GM23248 (cell line): ENCODE measurements around the gene STXBP6.

Experiments
- EZH2 ChIP-seq: fragments of 200-600 bp; sonication (generic); IDR thresholded peaks from 2 replicates; pipeline ENCODE4 v1.6.1; 2018; ENCODE audit warnings: antibody characterized with exemption, mild to moderate bottlenecking; ENCODE audit not compliant: insufficient read depth, poor library complexity, severe bottlenecking
- EZH2phosphoT487 ChIP-seq: fragments of 200-600 bp; sonication (generic); IDR thresholded peaks from 2 replicates; pipeline ENCODE4 v1.6.1; 2018; ENCODE audit warnings: antibody characterized with exemption, moderate library complexity, mild to moderate bottlenecking, low read depth; ENCODE audit not compliant: insufficient read depth

GRCh38 chr14:24957814-24958213 is 92.1 kb downstream of the STXBP6 start:
- no peak for TF ChIP-seq EZH2
- no peak for TF ChIP-seq EZH2phosphoT487
